Transverse colon (tissue), 3 donors: ENCODE results near the gene HIPK2.

Source experiments
- CTCF ChIP-seq, 5 experiments: fragments of 200-600 bp in 3 of 5; fragments of 450-650 bp in 2 of 5; sonication (generic) in 3 of 5; IDR thresholded peaks; 1 replicate in 2 of 5; 2 replicates in 3 of 5; pipeline ENCODE4 v1.5.1; 2016 to 2017; ENCODE audit warnings: antibody characterized with exemption in 5 of 5, inconsistent platforms in 3 of 5, mild to moderate bottlenecking in 2 of 5, moderate library complexity in 1 of 5
- POLR2A ChIP-seq: fragments of 450-650 bp; IDR thresholded peaks from one replicate; pipeline ENCODE4 v1.6.1; 2016; ENCODE audit warnings: antibody characterized with exemption, mild to moderate bottlenecking, moderate library complexity

GRCh38 chr7:139765143-139765542 is 12.7 kb downstream of the HIPK2 start:
- TF ChIP-seq CTCF (IDR thresholded peaks at IDR 0.05) = no peak
- TF ChIP-seq POLR2A = no peak
